ENCODE measurements around the gene ALKBH6.

DNA sequence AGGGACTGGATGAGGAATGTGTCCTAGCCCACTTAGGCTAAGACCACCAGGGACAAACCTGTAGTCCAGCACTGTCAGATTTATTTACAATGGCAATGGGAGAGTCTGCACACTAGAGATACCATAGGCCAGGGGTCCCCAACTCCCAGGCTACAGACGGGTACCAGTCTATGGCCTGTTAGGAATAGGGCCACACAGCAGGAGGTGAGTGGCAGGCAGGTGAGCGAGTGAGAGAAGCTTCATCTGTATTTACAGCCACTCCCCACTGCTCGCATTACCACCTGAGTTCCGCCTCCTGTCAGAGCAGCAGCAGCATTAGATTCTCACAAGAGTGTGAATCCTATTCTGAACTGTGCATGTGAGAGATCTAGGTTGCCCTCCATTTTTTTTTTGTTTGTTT is 37.6 kb upstream of the ALKBH6 start:
- TF ChIP-seq, protein P1, sequence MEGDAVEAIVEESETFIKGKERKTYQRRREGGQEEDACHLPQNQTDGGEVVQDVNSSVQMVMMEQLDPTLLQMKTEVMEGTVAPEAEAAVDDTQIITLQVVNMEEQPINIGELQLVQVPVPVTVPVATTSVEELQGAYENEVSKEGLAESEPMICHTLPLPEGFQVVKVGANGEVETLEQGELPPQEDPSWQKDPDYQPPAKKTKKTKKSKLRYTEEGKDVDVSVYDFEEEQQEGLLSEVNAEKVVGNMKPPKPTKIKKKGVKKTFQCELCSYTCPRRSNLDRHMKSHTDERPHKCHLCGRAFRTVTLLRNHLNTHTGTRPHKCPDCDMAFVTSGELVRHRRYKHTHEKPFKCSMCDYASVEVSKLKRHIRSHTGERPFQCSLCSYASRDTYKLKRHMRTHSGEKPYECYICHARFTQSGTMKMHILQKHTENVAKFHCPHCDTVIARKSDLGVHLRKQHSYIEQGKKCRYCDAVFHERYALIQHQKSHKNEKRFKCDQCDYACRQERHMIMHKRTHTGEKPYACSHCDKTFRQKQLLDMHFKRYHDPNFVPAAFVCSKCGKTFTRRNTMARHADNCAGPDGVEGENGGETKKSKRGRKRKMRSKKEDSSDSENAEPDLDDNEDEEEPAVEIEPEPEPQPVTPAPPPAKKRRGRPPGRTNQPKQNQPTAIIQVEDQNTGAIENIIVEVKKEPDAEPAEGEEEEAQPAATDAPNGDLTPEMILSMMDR (IDR thresholded peaks at IDR 0.05; ENCODE audit: insufficient read depth, low read depth, low read length) = no peak
- TF ChIP-seq EZH2 (IDR thresholded peaks at IDR 0.05; ENCODE audit: insufficient read depth, low read length) = no peak

All from astrocyte (in vitro differentiated cells and primary cell).